Cortex of kidney (tissue), 1 donor: ENCODE data around the gene DMRTA2.

ENCODE experiments used
- DNase-seq: peaks from one replicate; lab custom pipeline; 2025; lab: John Stamatoyannopoulos, UW

The DMRTA2 gene

DNA sequence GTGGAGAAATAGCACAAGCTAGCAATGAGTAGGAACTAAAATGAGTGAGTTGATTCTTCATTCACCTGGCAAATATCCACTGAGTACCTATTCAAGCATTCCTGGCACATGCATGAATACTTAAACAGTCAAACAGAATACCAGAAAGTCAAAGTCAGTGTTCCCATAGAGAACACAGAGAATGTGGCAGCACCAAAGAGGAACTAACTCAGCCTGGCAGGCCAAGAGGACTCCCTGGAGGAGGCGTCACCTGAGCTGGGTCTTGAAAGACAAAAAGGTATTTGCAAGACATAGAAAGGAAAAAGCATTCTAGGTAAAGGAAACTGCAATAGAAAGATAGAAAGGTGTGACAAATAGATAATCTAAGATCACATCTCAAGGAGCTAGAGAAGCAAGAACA is 49.7 kb downstream of the DMRTA2 start:
- DNase-seq: no peak

DNA sequence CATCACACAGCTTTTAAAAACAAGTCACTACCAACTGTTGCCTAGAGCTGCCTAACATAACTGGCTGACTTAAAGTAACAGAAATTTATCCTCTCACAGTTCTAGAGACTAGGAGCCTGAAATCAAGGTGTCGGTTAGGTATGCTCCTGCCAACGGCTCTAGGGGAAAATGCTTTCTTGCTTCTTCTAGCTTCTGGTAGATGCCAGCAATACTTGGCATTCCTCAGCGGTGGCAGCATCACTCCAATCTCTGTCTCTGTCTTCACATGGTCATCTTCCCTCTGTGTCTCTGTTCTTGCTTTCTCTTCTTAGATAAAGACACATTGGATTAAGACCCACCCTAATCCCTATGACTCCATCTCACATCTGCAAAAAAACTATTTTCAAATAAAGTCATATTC is 51.5 kb downstream of the DMRTA2 start:
- DNase-seq: no peak

DNA sequence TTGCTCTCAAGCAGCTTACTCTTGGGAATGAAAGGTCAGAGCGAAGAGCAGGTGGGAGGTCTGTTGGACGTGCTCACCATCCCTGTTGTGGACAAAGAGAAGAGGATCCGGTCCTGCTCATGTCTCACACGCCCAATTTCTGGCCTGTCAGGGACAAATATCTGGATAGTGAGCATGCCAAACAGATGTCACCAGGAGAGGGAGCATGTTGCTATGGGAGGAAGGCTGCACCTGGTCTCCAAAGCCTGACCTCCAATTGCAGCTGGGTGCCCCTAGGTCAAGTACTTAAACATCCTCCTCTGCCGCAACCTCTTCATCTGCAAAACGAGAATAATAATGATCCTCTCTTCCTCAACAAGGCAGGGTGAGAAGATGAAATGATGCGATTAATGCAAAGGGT is 53.4 kb downstream of the DMRTA2 start:
- no peak for DNase-seq

DNA sequence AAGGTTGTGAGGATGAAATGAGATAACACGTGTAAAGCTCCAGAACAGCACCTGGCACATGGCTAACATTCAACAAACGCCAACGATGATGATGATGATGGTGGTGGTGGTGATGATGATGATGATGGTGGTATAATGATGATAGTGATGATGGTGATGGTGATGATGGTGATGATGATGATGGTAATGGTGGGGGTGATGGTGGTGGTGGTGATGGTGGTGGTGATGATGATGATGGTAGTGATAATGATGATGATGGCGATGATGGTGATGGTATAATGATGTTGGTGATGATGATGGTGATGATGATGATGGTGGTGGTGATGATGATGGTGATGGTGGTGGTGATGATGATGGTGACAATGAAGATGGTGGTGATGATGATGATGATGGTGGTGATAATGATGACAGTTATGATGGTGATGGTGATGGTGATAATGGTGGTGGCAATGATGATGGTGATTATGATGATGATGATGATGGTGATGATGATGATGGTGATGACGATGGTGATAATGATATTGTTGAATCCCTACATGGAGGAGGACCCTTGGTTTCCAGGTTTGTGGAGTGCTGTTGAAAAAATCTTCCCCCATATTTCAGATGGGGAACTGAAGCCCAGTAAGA is 54.1 kb downstream of the DMRTA2 start:
- DNase-seq: no peak

DNA sequence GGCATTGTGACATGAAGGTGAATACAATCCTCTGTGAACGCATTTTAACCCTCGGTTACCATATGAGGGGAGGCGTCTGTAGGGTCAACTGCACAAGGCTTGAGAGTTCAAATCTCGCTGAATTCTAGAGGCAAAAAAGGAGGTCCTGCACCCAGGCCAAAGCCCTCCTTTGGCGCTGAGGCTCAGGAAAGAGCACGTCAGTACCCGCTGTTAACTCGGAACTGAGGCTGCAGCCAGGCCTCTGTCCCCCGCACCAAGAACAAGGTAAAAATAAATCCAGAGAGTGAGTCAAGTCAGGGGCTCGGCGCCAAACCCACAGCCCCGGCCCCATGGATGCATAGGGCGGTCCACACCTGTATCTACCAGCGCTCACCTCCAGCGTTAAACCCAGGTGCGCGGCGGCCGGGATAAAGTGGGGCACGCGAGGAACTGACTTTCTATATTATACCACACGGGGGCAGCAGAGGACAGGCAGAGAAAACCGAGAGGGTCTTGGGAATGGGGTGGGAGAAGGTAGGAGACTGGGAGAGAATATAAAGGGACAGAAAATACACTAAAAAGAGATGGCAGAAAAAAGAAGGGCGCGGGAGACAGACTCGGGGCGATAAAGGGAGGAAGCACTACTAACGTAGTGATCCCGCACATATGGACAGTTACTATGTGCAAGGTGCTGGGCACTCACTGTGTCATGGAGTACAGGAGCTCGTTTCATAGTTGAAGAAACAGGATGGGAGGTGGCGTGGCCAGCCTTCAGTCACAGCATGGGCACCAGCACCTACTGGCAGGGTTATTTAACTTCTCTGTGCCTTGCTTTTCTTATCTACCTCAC is 54.9 kb downstream of the DMRTA2 start:
- no peak for DNase-seq
